Raji (cell line): Measurements from ENCODE around the gene PCBD2.

ENCODE experiments used
- POLR2A ChIP-seq: IDR thresholded peaks from 2 replicates; pipeline ENCODE4 v1.6.1; 2011; ENCODE audit warnings: low read depth, low read length, control low read depth; ENCODE audit not compliant: insufficient read depth

PCBD2 gene

DNA sequence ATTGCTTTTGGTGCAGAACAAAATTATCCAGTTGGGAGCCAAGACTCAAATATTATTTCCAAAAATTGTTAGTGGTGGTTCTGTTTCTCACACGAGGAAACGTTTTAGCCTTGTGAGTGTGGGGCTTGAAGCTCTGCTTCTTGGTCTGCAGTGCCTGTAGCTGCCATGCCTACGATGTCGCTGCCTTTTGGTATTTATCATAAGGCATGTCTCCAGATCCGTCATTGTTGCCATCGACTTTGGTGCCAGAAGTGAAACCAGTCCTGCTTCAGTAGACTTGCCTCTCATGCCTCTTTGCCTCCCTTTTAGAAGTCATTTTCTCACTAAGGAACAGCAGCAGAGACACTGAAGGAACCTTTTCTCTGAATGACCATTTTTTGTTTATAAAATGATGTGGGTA, 33.1 kb downstream of the PCBD2 start:
- TF ChIP-seq POLR2A, result no peak

GRCh38 chr5:134939500-134939899, 34.6 kb downstream of the PCBD2 start:
- TF ChIP-seq POLR2A, result no peak

DNA sequence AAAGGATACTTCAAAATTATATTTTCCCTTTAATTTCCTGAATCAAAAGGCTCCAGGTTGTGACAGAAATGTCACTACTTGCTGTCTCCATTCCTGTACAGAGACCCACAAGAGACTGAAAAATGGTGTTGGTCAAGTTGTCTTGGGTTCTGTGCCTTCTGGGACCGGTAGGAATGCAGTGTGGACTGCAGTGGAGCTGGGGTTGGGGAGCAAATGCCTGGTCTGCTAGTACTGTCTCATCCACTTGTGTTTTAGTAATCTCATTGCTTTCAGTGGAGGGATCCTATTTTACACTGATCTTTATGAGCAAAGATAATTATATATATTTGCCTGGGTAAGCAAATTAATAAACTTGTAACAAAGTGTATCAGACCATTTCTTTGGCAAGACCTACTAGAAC, 38.6 kb downstream of the PCBD2 start:
- TF ChIP-seq POLR2A, result no peak

DNA sequence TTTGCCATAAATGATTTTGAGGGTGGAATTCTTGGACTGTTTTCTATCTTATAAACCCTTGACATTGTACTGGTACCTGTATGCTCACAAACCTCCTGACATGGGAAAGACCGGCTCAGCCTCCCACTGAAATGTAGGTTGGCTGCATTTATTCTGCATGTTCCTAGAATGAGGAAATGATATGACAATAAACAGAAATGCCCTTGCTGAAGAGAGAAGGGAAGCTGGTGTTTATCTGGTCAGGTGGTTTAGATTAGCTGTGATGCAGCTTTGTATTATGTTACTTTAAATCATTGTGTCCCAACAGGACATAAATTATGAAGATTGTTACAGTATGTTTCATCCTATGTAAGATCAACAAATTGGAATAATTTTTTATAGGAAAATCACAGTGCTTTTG, 39.7 kb downstream of the PCBD2 start:
- TF ChIP-seq POLR2A, result no peak

GRCh38 chr5:134945041-134945440, 40.1 kb downstream of the PCBD2 start:
- TF ChIP-seq POLR2A, result no peak

DNA sequence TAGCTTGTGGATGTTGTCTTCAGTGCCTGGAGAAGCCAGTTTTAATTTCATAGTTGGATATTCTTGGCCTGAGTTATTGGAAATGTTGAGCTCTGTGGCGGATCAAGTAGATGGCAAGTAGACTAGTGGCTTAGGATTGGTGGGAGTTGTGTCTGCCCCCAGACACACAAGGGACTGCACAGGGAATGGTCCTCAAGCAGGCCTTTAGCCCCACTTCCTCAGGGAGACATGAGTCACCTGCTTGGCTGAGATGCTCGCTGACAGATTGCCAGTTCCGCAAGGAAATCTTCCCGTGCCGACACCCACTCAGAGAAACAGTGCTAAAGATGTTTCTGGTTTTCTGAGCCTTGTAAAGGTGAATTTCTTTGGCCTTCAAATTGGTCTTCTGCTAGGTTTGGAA, 44.0 kb downstream of the PCBD2 start:
- TF ChIP-seq POLR2A, result no peak

DNA sequence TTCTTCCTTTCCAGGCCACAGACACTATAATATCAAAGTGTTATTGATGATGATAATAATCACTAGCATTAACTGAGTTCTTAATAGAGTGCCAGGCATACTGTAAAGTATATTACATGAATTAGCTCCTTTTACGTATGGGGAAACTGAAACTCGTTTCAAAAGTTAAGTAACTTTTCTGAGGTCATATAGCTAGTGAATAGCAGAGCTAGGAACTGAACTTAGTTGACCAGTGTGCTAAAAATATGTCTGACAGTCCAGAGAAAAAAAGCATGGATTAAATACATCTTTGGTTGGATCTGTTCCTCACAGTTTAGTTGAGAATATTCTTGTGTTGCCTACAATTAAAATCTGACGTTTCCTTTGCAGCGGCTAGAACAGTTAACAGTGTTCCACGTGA, 44.4 kb downstream of the PCBD2 start:
- TF ChIP-seq POLR2A, result no peak

DNA sequence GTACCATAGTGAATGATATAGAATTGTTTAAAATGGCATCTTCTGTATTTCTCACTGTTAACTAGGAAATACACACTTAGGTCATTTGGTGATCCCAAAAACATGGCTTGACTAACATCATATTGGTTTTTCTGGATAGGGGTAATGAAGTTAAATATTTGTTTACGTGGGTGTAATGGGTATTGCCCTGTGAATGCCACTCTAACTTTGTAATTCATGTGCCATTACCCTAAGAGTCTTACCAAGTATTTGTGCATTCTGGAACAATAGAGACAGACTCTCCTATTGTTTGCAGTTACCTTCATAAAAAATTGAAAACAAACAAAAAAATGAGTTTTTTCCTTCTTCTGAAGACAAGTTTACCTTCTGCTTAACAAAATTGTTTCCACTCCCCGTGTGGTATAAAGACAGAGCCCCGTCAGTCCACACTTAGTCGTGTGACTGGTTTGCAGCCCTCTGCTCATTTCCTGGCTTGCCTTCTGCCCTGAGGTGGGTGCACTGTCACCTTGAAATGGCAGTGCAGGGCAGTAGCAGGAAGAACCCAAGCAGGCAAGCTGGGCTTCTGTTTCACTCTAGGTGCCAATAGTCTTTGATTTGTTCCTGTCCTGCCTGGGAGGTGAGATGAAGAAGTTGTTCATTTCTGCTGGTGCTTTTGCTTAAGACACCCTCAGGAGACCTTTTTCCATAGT, 53.1 kb downstream of the PCBD2 start:
- no peak for TF ChIP-seq POLR2A

- TF ChIP-seq POLR2A, result no peak
These were observed 53.8 kb downstream of the PCBD2 start for GRCh38 chr5:134958755-134959154.

DNA sequence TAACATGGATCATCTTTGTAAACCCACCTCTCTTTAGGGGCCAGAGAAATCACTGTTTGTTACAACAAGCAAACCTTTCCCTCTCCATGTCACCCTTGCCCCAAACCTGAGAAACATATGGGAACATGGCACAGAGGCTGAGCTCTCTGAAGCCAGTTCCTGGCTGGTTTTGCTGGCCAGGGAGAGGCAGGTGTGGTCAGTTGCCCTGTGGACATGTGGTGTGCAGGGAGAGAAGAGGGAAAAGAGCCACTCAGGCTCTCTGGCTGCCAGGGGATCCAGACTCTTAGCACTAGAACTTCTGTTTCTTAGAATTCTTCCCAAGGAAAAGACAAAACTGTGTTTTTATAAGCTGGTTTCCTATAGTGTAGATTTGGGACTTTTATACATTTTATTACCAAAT, 58.2 kb downstream of the PCBD2 start:
- TF ChIP-seq POLR2A, result no peak

DNA sequence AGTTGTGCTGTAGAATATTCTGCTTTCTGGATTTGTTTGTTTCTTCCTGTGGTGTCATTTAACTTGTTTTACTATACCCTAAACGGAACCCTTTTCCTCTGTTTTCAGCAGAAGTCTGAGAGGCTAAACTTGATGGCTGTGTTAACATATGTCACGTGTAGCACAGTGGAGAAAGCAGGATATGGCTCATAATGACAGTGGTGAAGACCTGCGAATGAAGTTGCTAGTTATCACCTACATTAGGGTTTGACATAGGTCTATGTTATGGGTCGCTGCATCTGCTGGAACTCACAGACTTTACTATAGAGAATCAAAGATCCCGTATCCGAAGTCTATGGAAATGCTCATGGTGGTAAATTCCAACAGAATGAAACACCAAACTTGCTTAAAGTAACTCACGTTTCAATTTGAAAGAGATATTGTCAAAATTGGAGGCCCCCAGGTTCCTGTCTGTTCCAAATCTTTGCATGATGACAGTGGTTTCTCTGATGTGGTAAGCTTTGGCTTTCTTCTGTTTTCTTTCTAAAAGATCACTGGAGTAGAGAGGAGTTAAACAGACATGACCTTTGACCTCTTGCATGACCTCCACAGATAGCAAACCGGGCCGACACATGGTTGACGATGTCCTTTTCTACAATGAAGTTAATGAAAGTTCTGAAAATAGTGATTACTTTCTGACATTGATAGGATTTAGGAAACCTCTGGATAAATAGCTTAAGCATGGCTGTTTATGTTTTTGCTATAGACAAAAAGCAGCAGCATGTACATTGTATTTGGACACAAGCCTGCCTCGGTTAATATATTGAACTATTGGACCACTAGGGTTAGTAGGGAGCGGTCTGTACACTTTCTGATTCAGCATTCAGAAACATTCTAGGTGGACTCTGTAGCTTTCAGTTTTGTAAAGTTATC, 59.7 kb downstream of the PCBD2 start:
- TF ChIP-seq POLR2A, result no peak

- TF ChIP-seq POLR2A, result no peak
These were observed 60.4 kb downstream of the PCBD2 start for GRCh38 chr5:134965271-134965825.

DNA sequence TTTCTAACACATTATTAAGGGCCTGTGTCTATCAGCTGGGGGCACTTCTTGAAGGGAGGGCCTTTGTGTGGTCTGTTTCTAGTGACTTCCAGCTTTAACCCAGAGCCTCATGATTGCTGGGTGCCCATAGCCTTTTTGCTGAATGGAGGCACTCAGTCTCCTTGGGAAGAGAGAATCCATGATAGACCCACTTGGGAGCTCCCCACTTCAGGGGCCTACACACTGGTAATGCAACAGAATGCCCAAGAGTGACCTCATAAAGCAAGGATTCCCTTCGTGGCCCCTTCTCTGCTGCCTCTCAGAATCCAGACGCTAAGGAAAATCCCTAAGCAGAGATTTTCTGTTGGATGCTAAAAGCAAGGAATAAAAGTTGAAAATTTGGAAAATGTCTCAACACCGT, 62.7 kb downstream of the PCBD2 start, which contains the start of gene CATSPER3:
CATSPER3 (plus strand) TSS at position 301 of the 400 bp plus-strand sequence; CDS start at position 386, 85 bp downstream.
- TF ChIP-seq POLR2A, result no peak

DNA sequence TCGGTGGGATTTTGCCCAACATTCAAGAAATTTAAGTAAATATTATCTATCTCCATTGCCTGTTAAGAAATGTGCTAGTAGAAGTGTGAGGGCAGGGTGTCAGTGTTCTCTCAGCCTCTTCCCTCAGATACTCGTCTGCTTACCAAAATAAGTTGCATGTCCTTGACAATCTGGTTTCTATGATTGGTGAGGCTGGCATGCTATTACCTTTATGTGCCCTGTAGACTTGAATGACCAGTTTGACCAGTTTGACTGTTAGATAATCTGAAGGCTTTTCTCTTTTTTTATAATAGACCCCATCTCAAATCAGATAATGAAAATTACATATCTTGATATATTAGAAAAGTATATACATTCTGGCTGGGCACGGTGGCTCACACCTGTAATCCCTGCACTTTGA, 63.1 kb downstream of the PCBD2 start:
- no peak for TF ChIP-seq POLR2A

GRCh38 chr5:134969166-134969565, 64.2 kb downstream of the PCBD2 start:
- TF ChIP-seq POLR2A, result no peak
